HuH-7 (cell line): Measurements from ENCODE around the gene SLCO2A1.

Source experiments
- DNase-seq: peaks from one replicate; pipeline ENCODE4 v3.0.0; 2011; ENCODE audit warnings: low spot score

SLCO2A1 gene

GRCh38 chr3:133949438-133949837, 80.3 kb downstream of the SLCO2A1 start:
- DNase-seq = no peak

- no peak for DNase-seq
Measured at GRCh38 chr3:133948996-133949395, 80.7 kb downstream of the SLCO2A1 start.

GRCh38 chr3:133948131-133948810, 81.5 kb downstream of the SLCO2A1 start:
- DNase-seq = no peak

DNA sequence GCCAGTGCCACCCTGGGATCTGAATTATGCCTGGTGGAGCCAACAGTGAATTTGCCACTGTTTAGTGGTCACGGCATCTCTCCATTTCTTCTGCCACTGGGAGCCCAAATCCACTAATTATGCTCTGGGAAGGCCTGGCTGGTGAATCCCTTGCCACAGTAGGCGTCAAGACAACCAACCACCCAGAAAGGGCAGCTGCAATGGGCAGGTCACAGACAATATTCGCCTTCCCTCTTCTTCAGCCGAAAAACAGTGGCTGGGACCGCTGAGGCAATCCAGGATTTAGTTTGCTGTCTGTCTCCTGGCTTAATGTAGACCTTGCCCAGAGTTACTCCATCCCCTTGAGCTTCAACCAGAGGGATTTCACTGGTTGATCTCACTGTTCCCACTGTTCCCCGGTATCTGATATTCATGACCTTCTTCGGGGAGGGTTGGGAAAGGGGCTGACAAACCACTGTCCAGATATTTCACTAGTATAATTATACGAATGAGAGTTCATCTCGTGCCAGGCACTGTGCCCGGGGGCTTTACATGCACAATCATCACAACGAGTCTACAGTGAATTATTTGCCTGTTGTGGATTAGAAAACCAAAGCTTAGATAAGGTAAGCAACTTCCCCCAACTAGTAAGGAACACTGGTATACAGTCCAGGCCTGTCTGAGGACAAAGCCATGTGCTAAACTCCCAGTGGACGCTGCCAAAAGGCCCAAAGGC, 84.2 kb downstream of the SLCO2A1 start:
- DNase-seq = no peak

DNA sequence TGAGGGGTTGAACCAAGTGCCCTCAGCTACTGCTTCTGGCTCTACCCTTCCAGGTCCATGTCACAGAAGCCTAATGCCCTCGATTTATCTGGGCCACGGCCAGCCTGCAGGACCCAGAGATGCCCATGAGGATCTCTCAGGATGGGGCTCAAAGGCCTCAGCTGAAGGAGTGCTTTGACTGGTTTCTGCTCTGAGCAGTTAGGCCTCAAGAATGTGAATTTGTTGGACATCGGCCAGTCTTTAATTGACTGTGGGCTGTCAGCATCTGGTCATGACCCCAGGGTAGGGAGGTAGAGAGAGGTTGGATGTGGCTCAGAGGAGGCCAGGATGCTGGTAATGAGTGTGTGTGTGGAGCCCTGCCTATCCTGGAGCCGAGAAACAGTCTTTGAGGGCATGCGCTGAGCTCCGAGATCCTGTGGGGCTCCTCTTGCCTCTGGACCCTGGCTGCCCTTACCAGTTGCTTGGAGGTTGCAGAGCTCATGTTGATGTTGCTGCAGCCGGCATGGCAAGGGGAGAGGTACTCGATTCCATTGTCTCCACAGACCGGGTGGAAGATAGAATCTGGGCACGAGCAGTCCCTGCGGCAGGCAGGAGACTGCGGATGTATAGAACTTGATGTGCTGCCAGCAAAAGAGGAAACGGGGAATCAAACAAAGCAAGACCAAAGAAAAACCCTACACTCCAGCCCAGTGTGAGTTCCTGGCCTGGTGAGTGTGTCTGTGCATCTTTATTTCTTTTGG, 84.9 kb downstream of the SLCO2A1 start:
- no peak for DNase-seq

DNA sequence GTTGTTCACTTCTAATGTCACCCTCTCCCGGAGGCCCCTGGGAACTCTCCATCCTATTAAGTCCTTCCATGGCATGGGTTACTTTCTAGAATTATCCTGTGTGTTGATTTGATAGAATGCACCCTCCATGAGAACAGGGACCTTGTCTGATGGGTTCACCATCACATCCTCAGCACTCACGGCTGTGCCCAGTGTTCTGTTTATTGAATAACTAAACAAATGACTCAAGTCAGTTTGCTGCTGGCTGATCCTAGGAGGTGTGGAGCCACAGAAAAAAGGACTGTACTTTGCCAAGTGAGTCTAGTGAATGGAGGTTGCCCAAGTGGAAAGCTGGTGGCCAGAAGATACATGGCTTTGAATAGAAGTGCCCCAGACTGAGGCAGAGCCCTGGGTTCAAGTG, 85.5 kb downstream of the SLCO2A1 start:
- DNase-seq = no peak

GRCh38 chr3:133943639-133944141, 86.0 kb downstream of the SLCO2A1 start:
- DNase-seq = no peak

GRCh38 chr3:133943031-133943535, 86.6 kb downstream of the SLCO2A1 start:
- DNase-seq = no peak

DNA sequence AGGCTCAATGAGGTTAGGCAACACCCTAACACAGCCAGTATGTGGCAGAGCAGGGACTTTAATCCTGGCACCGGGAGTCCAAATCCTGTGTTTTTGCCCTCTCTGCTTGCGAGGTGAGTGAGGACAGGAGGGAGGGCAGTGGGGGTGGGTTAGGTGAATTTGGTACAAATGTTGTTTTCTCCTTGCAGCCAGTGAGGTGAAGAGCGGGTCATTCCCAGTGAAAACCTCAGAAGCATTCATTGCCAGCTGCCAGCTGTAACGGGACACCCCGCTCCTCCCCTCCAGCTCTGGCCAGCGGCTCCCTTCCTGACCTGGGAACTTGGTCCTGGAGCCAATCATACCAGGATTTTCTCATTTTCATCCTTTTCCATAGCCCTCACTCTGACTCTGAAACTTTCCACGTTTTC, 88.3 kb downstream of the SLCO2A1 start:
- no peak for DNase-seq

GRCh38 chr3:133940536-133940935, 89.2 kb downstream of the SLCO2A1 start:
- DNase-seq = no peak

GRCh38 chr3:133939463-133939835, 90.3 kb downstream of the SLCO2A1 start:
- DNase-seq = no peak

- no peak for DNase-seq
Measured at GRCh38 chr3:133938770-133939462, 90.8 kb downstream of the SLCO2A1 start.

GRCh38 chr3:133937756-133938601, 91.7 kb downstream of the SLCO2A1 start:
- DNase-seq = no peak

DNA sequence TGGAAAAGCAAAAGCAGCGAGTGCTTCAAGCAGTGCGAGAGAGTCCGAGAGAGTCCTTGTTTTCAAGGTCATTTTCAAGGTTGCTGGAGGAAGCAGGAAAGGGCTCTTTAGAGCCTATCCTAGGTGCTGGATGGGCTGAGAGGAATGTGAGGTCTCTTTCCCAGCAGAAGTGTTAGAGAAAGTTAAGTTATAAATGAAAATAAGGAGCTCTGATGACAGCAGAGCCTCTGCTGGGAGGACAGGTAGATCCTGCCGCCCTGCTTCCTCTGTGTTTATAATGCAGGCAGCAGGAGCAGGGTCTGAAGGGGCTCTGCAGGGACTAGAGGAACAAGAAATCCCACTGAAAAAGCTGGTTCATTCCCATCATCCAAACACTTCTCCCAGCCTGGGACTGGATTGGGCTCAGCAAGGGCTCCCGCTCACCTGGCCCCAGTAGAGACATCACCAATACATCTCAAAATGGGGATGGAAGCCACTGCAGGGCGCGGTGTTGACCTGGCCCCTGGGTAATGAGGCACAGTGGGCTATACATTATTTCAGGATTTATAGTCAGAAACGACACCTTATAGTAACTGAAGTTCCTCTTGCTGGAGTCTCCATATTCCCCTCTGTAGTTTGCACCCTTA, 92.6 kb downstream of the SLCO2A1 start:
- DNase-seq = no peak

DNA sequence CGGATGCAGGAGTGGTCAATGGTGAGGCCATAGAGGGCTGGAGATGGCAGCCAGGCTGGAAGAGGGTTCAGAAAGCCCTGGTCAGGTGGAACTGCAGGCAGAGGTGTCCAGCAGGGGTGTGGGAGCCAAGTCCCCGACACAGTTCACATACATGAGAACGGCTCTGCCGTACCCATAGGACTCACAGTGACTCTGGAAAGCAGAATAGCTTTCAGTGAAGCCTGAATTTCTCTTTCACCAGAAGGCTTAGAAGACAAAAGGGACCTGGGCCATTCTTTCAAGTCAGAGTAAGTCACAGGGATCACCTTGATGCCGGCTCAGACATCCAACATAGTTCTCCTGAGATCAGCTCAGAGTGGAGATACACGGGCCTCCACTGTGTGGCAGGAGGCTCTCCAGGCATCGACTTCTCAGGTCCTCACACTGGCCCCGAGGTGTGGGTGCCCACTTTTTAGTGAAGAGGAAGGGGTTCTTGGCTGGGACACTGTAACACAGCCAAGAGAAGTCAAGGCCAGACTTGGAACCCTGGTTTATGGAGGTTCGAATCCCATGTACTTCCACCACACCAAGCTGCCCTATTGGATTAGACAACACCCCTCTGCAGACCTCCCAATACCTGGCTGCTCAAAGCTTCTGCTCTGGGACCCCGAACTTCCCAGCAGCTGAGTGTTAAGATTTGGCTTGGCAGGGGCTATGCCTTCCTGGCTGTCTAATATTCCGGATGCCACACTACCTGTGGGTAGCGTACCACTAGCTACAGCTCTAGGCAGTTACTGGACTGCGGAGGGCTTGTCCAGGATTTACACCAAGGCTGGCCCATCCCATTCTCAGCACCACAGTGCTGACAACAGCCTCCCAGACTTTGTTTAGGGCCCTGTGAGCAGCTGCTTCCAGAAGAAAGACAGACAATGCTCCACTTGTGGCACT, 93.6 kb downstream of the SLCO2A1 start:
- no peak for DNase-seq

GRCh38 chr3:133934996-133935842, 94.5 kb downstream of the SLCO2A1 start:
- DNase-seq = no peak

GRCh38 chr3:133934073-133934970, 95.4 kb downstream of the SLCO2A1 start:
- DNase-seq = no peak
